AG04450 (cell line): ENCODE measurements around the gene ELP4. TPM values are rescaled to one million over a fixed set of nuclear protein-coding genes. Genes with fewer than 3 reads are reported as not detected.

Source experiments
- CTCF ChIA-PET: fragments of 300-600, 350-600 bp; formaldehyde crosslinking; extraction: SDS; loops from one replicate; lab custom pipeline; 2022; ENCODE audit warnings: antibody characterized with exemption, inconsistent platforms; lab: Charles Lee
- POLR2A ChIA-PET: fragments of 350-600 bp; formaldehyde crosslinking; extraction: SDS; loops from one replicate; lab custom pipeline; 2021; ENCODE audit warnings: antibody characterized with exemption, inconsistent platforms; lab: Yijun Ruan, JAX
- DNase-seq: peaks from one replicate; pipeline ENCODE4 v3.0.0-alpha.2; 2011; ENCODE audit warnings: low read depth, low spot score
- H3K27ac ChIP-seq: one replicate; pipeline ENCODE4 v1.5.1; 2012; ENCODE audit warnings: low read depth, low read length, control low read depth
- H3K27me3 ChIP-seq: one replicate; pipeline ENCODE4 v1.6.0; 2012; ENCODE audit warnings: low read length; ENCODE audit not compliant: control insufficient read depth, insufficient read depth
- H3K4me3 ChIP-seq: 2 replicates; pipeline ENCODE4 v1.5.1; 2011; ENCODE audit warnings: mild to moderate bottlenecking, low read depth, low read length, control low read depth
- H3K9me3 ChIP-seq: 2 replicates; pipeline ENCODE4 v1.5.1; 2012; ENCODE audit warnings: low read length; ENCODE audit not compliant: control insufficient read depth, insufficient read depth
- CTCF ChIP-seq: IDR thresholded peaks from 2 replicates; pipeline ENCODE4 v1.5.1; 2011; ENCODE audit warnings: low read depth, low read length, control low read depth, inconsistent platforms
- polyA plus RNA-seq: library from polyadenylated mRNA; depleted of rRNA; stranded (reverse); fragments of >200 nt; gene quantifications from 2 replicates; pipeline ENCODE4 v1.2.3, GENCODE V29; 2011

The ELP4 gene
- polyA plus RNA-seq, 1 experiment, result 15.5 TPM

- ChIA-PET CTCF (no interaction called here), POLR2A (no interaction called here)
- Histone ChIP-seq H3K9me3 (peaks cover 45% of the 10 kb centered on the region), H3K27ac (no peak overlapping the region), H3K27me3 (peaks cover 100% of the 10 kb centered on the region), H3K4me3 (no peak overlapping the region)
- no peak for DNase-seq
- no peak for TF ChIP-seq CTCF
Measured at GRCh38 chr11:31822175-31822926, 312.8 kb downstream of the ELP4 start.

- Histone ChIP-seq H3K27me3 (peaks cover 99% of the 10 kb centered on the region), H3K9me3 (peaks cover 42% of the 10 kb centered on the region), H3K4me3 (no peak overlapping the region), H3K27ac (no peak overlapping the region)
- TF ChIP-seq CTCF, result no peak
- POLR2A ChIA-PET, result no interaction called here
- no peak for DNase-seq
- CTCF ChIA-PET, result no interaction called here
Measured at GRCh38 chr11:31822927-31823643, 313.5 kb downstream of the ELP4 start.

GRCh38 chr11:31823644-31824331 lies 314.2 kb downstream of the ELP4 start:
- CTCF ChIA-PET, result no interaction called here
- no peak for DNase-seq

GRCh38 chr11:31824332-31824878 lies 314.8 kb downstream of the ELP4 start:
- H3K27ac ChIP-seq, result no peak overlapping the region
- no peak for DNase-seq
- ChIA-PET POLR2A (no interaction called here), CTCF (no interaction called here)
- peaks cover 98% of the 10 kb centered on the region for H3K27me3 ChIP-seq
- peaks cover 31% of the 10 kb centered on the region for H3K9me3 ChIP-seq
- TF ChIP-seq CTCF, result no peak
- no peak overlapping the region for H3K4me3 ChIP-seq

More at GRCh38 chr11:31823644-31824331, 314.2 kb downstream of the ELP4 start:
- POLR2A ChIA-PET, result no interaction called here
- peaks cover 35% of the 10 kb centered on the region for H3K9me3 ChIP-seq
- H3K27ac ChIP-seq, result no peak overlapping the region
- TF ChIP-seq CTCF, result no peak
- peaks cover 98% of the 10 kb centered on the region for H3K27me3 ChIP-seq
- H3K4me3 ChIP-seq, result no peak overlapping the region
